Panc1 (cell line): Measurements from ENCODE around the gene RNF135. TPM values are rescaled to one million over a fixed set of nuclear protein-coding genes. Genes with fewer than 3 reads are reported as not detected.

Source experiments
- ATAC-seq: fragments of 200-7000 bp; cut with Tn5 transposase; 2 replicates; pipeline ENCODE4 v1.9.1; 2020; ENCODE audit warnings: mild to moderate bottlenecking, moderate library complexity
- BruUV-seq: library from RNA; stranded (reverse); fragments of 400-500 nt; replicated peaks from 2 replicates; lab custom pipeline; 2021; lab: Mats Ljungman, UMichigan
- CTCF ChIA-PET: fragments of 300-600 bp; sonication (Branson Sonifier 250); formaldehyde crosslinking; loops from one replicate; lab custom pipeline; 2022; ENCODE audit warnings: antibody characterized with exemption; lab: Charles Lee
- POLR2A ChIA-PET: fragments of 300-600 bp; sonication (Branson Sonifier 250); formaldehyde crosslinking; loops from one replicate; lab custom pipeline; 2022; ENCODE audit warnings: antibody characterized with exemption; lab: Charles Lee
- DNase-seq: peaks from one replicate; pipeline ENCODE4 v3.0.0-alpha.2; 2010; ENCODE audit warnings: low read depth, low spot score
- H3K27ac ChIP-seq: 2 replicates; pipeline ENCODE4 v1.5.1; 2011; ENCODE audit warnings: mild to moderate bottlenecking, low read length, inconsistent platforms
- H3K27me3 ChIP-seq: fragments of 200-500 bp; sonication (Bioruptor generic); 2 replicates; pipeline ENCODE4 v1.6.0; 2014; ENCODE audit warnings: low read length, inconsistent platforms; ENCODE audit not compliant: control insufficient read depth, insufficient read depth
- H3K36me3 ChIP-seq: fragments of 200-500 bp; sonication (Bioruptor generic); 2 replicates; pipeline ENCODE4 v1.5.1; 2014; ENCODE audit warnings: inconsistent platforms, mild to moderate bottlenecking, low read length, moderate library complexity; ENCODE audit not compliant: control insufficient read depth, insufficient read depth
- H3K4me1 ChIP-seq: 2 replicates; pipeline ENCODE4 v1.5.1; 2011; ENCODE audit warnings: inconsistent platforms, mild to moderate bottlenecking, low read length, moderate library complexity; ENCODE audit not compliant: control insufficient read depth, insufficient read depth
- H3K4me3 ChIP-seq, 2 experiments: 2 replicates each; pipeline ENCODE4 v1.5.1; 2011 to 2012; ENCODE audit warnings: low read depth in 2 of 2, low read length in 2 of 2, mild to moderate bottlenecking in 2 of 2, inconsistent platforms in 1 of 2, moderate library complexity in 1 of 2
- H3K9me3 ChIP-seq: fragments of 200-500 bp; sonication (Bioruptor generic); 2 replicates; pipeline ENCODE4 v1.5.1; 2014; ENCODE audit warnings: low read depth, mild to moderate bottlenecking, inconsistent platforms, low read length, moderate library complexity; ENCODE audit not compliant: control insufficient read depth, insufficient read depth
- CTCF ChIP-seq: fragments of 450-650 bp; IDR thresholded peaks from 2 replicates; pipeline ENCODE4 v1.5.1; 2017; ENCODE audit warnings: mild to moderate bottlenecking
- POLR2AphosphoS5 ChIP-seq: IDR thresholded peaks from 2 replicates; pipeline ENCODE4 v1.6.1; 2012; ENCODE audit warnings: mild to moderate bottlenecking, low read depth, low read length, moderate library complexity
- REST ChIP-seq, 2 experiments: IDR thresholded peaks; 2 replicates each; pipeline ENCODE4 v1.6.1; 2011 to 2012; ENCODE audit warnings: low read depth in 2 of 2, control low read depth in 1 of 2, low read length in 1 of 2, mild to moderate bottlenecking in 1 of 2, moderate library complexity in 1 of 2; ENCODE audit not compliant: insufficient read depth in 1 of 2
- SIN3A ChIP-seq: IDR thresholded peaks from 2 replicates; pipeline ENCODE4 v1.6.1; 2012; ENCODE audit warnings: low read depth, mild to moderate bottlenecking, low read length, moderate library complexity, borderline replicate concordance; ENCODE audit not compliant: insufficient read depth
- TCF7L2 ChIP-seq: IDR thresholded peaks from 2 replicates; pipeline ENCODE4 v1.6.1; 2011; ENCODE audit warnings: mild to moderate bottlenecking, low read depth, low read length, inconsistent platforms
- in situ Hi-C: cut with HindIII; loops from 2 replicates; pipeline ENCODE4 v1.10.0; 2016; ENCODE audit warnings: low sequenced_read_pairs, low pct_unique_long_range_greater_than_20kb
- intact Hi-C: fragments of 100-400 bp; cut with micrococcal nuclease; formaldehyde crosslinking; loops from one replicate; pipeline ENCODE4 v1.10.0; 2022; ENCODE audit not compliant: unreplicated experiment
- total RNA-seq: library from RNA; stranded (reverse); gene quantifications from one replicate; pipeline ENCODE4 v1.2.1, GENCODE V29; 2021; ENCODE audit not compliant: unreplicated experiment

The RNF135 gene
- total RNA-seq, 1 experiment from 2014 or later, result 41.8 TPM

- ATAC-seq (no peak), DNase-seq (no peak)
- ChIA-PET CTCF (interaction anchor here (0.8 kb wide), 1 partner anchor 171 kb away, joined by 3 read pairs; no protein-coding TSS in a partner anchor), POLR2A (no interaction called here)
- in situ Hi-C loops (no loop called here), intact Hi-C loops (no loop called here)
- Histone ChIP-seq H3K4me1 (no peaks in the 10 kb centered on the region), H3K9me3 (no peaks in the 10 kb centered on the region), H3K27me3 (no peaks in the 10 kb centered on the region), H3K4me3 (no peak overlapping the region), H3K36me3 (no peaks in the 10 kb centered on the region), H3K27ac (no peak overlapping the region)
- TF ChIP-seq SIN3A, result no peak
- no peak for TF ChIP-seq TCF7L2
- no peak for TF ChIP-seq REST (IDR thresholded peaks at IDR 0.05; ENCODE audit: insufficient read depth in 1 of 2, low read depth in 2 of 2, low read length in 1 of 2)
- TF ChIP-seq POLR2AphosphoS5, result no peak
- no peak for TF ChIP-seq CTCF
- no TSS peak for BruUV-seq
Measured at GRCh38 chr17:30939051-30939689, 31.7 kb upstream of the RNF135 start.

GRCh38 chr17:30942308-30943079 lies 28.3 kb upstream of the RNF135 start:
- intact Hi-C loops, result no loop called here
- ATAC-seq (no peak), DNase-seq (no peak)
- TF ChIP-seq REST (IDR thresholded peaks at IDR 0.05; ENCODE audit: insufficient read depth in 1 of 2, low read depth in 2 of 2, low read length in 1 of 2) (no peak), CTCF (no peak), POLR2AphosphoS5 (no peak), TCF7L2 (no peak), SIN3A (no peak)
- ChIA-PET CTCF (no interaction called here), POLR2A (no interaction called here)
- no peaks in the 10 kb centered on the region for H3K4me1 ChIP-seq
- H3K4me3 ChIP-seq, result no peak overlapping the region
- H3K36me3 ChIP-seq, result no peaks in the 10 kb centered on the region
- H3K27ac ChIP-seq, result no peak overlapping the region
- no TSS peak for BruUV-seq
- no peaks in the 10 kb centered on the region for H3K9me3 ChIP-seq
- no peaks in the 10 kb centered on the region for H3K27me3 ChIP-seq
- in situ Hi-C loops, result no loop called here
